ENCODE results near the gene TCF21.

The TCF21 gene

GRCh38 chr6:133871131-133871530 lies 17.8 kb upstream of the TCF21 start:
- H3K9me3 ChIP-seq (ENCODE audit: low read length) = no peaks in the 10 kb centered on the region
- H3K36me3 ChIP-seq (ENCODE audit: insufficient read depth, low read length) = no peaks in the 10 kb centered on the region
- no peaks in the 10 kb centered on the region for H3K4me1 ChIP-seq (ENCODE audit: insufficient read depth, low read length)
- H2AFZ ChIP-seq (ENCODE audit: low read depth, low read length) = no peak overlapping the region
- no peak overlapping the region for H3K4me3 ChIP-seq (ENCODE audit: low read length)
- H3K27me3 ChIP-seq (ENCODE audit: insufficient read depth, low read length) = no peaks in the 10 kb centered on the region

GRCh38 chr6:133873538-133873937 lies 15.4 kb upstream of the TCF21 start:
- Histone ChIP-seq H3K4me3 (ENCODE audit: low read length) (no peak overlapping the region), H3K36me3 (ENCODE audit: insufficient read depth, low read length) (no peaks in the 10 kb centered on the region), H3K9me3 (ENCODE audit: low read length) (no peaks in the 10 kb centered on the region), H3K4me1 (ENCODE audit: insufficient read depth, low read length) (no peaks in the 10 kb centered on the region), H3K27me3 (ENCODE audit: insufficient read depth, low read length) (peaks cover 2% of the 10 kb centered on the region), H2AFZ (ENCODE audit: low read depth, low read length) (no peak overlapping the region)

DNA sequence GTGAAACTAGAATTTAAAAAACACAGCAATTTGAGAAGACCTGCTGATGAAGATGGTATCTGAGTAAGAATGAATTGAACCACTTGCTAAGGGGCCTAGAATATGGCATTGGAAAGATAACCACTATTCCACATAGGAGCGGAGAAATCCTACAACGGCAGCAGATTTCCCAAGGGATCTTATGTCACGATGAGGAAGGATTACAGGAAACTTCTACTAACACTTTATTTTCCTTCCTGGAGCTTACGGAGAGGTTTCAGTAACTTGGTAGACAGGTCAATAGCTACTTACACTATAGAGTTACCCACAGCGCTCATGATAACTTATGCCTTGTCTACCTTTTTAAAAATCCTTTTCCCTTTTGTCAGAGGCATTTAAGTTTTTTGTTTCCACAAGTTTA lies 11.8 kb upstream of the TCF21 start:
- H3K4me1 ChIP-seq (ENCODE audit: insufficient read depth, low read length) = no peaks in the 10 kb centered on the region
- H2AFZ ChIP-seq (ENCODE audit: low read depth, low read length) = no peak overlapping the region
- peaks cover 4% of the 10 kb centered on the region for H3K27me3 ChIP-seq (ENCODE audit: insufficient read depth, low read length)
- no peaks in the 10 kb centered on the region for H3K36me3 ChIP-seq (ENCODE audit: insufficient read depth, low read length)
- H3K4me3 ChIP-seq (ENCODE audit: low read length) = no peak overlapping the region
- H3K9me3 ChIP-seq (ENCODE audit: low read length) = no peaks in the 10 kb centered on the region

- peaks cover 17% of the 10 kb centered on the region for H3K27me3 ChIP-seq (ENCODE audit: insufficient read depth, low read length)
- H3K36me3 ChIP-seq (ENCODE audit: insufficient read depth, low read length) = no peaks in the 10 kb centered on the region
- no peaks in the 10 kb centered on the region for H3K4me1 ChIP-seq (ENCODE audit: insufficient read depth, low read length)
- H3K9me3 ChIP-seq (ENCODE audit: low read length) = no peaks in the 10 kb centered on the region
- no peak overlapping the region for H2AFZ ChIP-seq (ENCODE audit: low read depth, low read length)
- H3K4me3 ChIP-seq (ENCODE audit: low read length) = no peak overlapping the region
Measured at GRCh38 chr6:133880006-133880405, 8.9 kb upstream of the TCF21 start.

GRCh38 chr6:133880896-133881295 lies 8.0 kb upstream of the TCF21 start:
- Histone ChIP-seq H3K36me3 (ENCODE audit: insufficient read depth, low read length) (no peaks in the 10 kb centered on the region), H3K4me1 (ENCODE audit: insufficient read depth, low read length) (no peaks in the 10 kb centered on the region), H3K9me3 (ENCODE audit: low read length) (no peaks in the 10 kb centered on the region), H3K4me3 (ENCODE audit: low read length) (no peak overlapping the region), H3K27me3 (ENCODE audit: insufficient read depth, low read length) (peaks cover 21% of the 10 kb centered on the region), H2AFZ (ENCODE audit: low read depth, low read length) (no peak overlapping the region)

GRCh38 chr6:133886104-133886775 lies 2.7 kb upstream of the TCF21 start:
- peaks cover 3% of the 10 kb centered on the region for H3K9me3 ChIP-seq (ENCODE audit: low read length)
- H2AFZ ChIP-seq (ENCODE audit: low read depth, low read length) = no peak overlapping the region
- no peak overlapping the region for H3K4me3 ChIP-seq (ENCODE audit: low read length)
- no peaks in the 10 kb centered on the region for H3K4me1 ChIP-seq (ENCODE audit: insufficient read depth, low read length)
- H3K27me3 ChIP-seq (ENCODE audit: insufficient read depth, low read length) = peaks cover 68% of the 10 kb centered on the region
- H3K36me3 ChIP-seq (ENCODE audit: insufficient read depth, low read length) = no peaks in the 10 kb centered on the region

GRCh38 chr6:133887156-133887879 lies 1.6 kb upstream of the TCF21 start:
- no peaks in the 10 kb centered on the region for H3K4me1 ChIP-seq (ENCODE audit: insufficient read depth, low read length)
- H3K27me3 ChIP-seq (ENCODE audit: insufficient read depth, low read length) = peaks cover 76% of the 10 kb centered on the region
- H3K36me3 ChIP-seq (ENCODE audit: insufficient read depth, low read length) = no peaks in the 10 kb centered on the region
- H3K9me3 ChIP-seq (ENCODE audit: low read length) = peaks cover 3% of the 10 kb centered on the region
- no peak overlapping the region for H2AFZ ChIP-seq (ENCODE audit: low read depth, low read length)
- H3K4me3 ChIP-seq (ENCODE audit: low read length) = no peak overlapping the region

- Histone ChIP-seq H3K4me3 (ENCODE audit: low read length) (no peak overlapping the region), H3K36me3 (ENCODE audit: insufficient read depth, low read length) (no peaks in the 10 kb centered on the region), H3K27me3 (ENCODE audit: insufficient read depth, low read length) (peaks cover 79% of the 10 kb centered on the region), H3K9me3 (ENCODE audit: low read length) (peaks cover 3% of the 10 kb centered on the region), H2AFZ (ENCODE audit: low read depth, low read length) (no peak overlapping the region), H3K4me1 (ENCODE audit: insufficient read depth, low read length) (no peaks in the 10 kb centered on the region)
Measured at GRCh38 chr6:133887880-133888230, 1.1 kb upstream of the TCF21 start.

- Histone ChIP-seq H3K9me3 (ENCODE audit: low read length) (peaks cover 4% of the 10 kb centered on the region), H2AFZ (ENCODE audit: low read depth, low read length) (no peak overlapping the region), H3K4me3 (ENCODE audit: low read length) (no peak overlapping the region), H3K27me3 (ENCODE audit: insufficient read depth, low read length) (peaks cover 90% of the 10 kb centered on the region), H3K36me3 (ENCODE audit: insufficient read depth, low read length) (no peaks in the 10 kb centered on the region), H3K4me1 (ENCODE audit: insufficient read depth, low read length) (no peaks in the 10 kb centered on the region)
Measured at GRCh38 chr6:133889557-133890403, 867 bp downstream of the TCF21 start.

GRCh38 chr6:133890711-133891148 lies 1.8 kb downstream of the TCF21 start:
- no peak overlapping the region for H3K4me3 ChIP-seq (ENCODE audit: low read length)

DNA sequence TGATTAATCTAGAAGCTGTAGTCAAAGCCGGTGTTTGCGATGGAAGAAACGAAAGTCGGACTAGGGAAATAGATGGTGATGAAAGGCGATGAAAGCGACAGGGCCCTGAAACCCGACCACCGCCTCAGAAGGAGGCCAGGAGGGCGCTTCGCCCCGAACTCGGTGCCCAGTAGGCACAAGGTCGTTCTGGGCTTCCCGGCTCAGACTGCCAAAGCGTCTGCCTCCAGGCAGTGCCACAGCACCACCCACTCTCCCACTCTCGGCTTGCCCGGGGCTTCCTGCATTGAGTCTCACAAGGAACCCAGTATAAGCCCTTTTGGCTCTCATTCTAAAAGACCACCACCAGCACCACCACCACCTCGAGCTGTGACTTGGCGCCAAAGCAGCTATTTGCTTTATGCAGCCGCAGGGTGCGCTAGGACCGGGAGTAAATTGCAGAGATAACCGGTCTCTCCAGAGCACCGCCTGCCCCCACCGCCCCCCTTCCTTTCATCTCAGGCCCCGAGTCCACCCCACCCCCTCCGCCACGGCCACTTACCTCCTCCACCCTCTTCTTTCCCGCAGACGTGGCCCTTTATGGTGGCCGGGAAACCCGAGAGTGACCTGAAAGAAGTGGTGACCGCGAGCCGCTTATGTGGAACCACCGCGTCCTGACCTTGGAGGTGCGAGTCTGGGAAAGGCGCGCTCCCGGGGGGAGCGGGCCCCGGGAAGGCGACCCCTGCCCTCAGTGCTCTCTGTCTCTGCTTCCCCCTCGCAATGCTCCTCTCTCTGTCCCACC lies 2.4 kb downstream of the TCF21 start:
- H3K4me3 ChIP-seq (ENCODE audit: low read length) = no peak overlapping the region
- no peaks in the 10 kb centered on the region for H3K36me3 ChIP-seq (ENCODE audit: insufficient read depth, low read length)
- H3K4me1 ChIP-seq (ENCODE audit: insufficient read depth, low read length) = peaks cover 6% of the 10 kb centered on the region
- H3K9me3 ChIP-seq (ENCODE audit: low read length) = peaks cover 4% of the 10 kb centered on the region
- no peak overlapping the region for H2AFZ ChIP-seq (ENCODE audit: low read depth, low read length)
- peaks cover 95% of the 10 kb centered on the region for H3K27me3 ChIP-seq (ENCODE audit: insufficient read depth, low read length)

More at GRCh38 chr6:133890711-133891148, 1.8 kb downstream of the TCF21 start:
- Histone ChIP-seq H2AFZ (ENCODE audit: low read depth, low read length) (no peak overlapping the region), H3K9me3 (ENCODE audit: low read length) (peaks cover 4% of the 10 kb centered on the region), H3K4me1 (ENCODE audit: insufficient read depth, low read length) (peaks cover 3% of the 10 kb centered on the region), H3K27me3 (ENCODE audit: insufficient read depth, low read length) (peaks cover 95% of the 10 kb centered on the region), H3K36me3 (ENCODE audit: insufficient read depth, low read length) (no peaks in the 10 kb centered on the region)

- Histone ChIP-seq H3K36me3 (ENCODE audit: insufficient read depth, low read length) (no peaks in the 10 kb centered on the region), H3K27me3 (ENCODE audit: insufficient read depth, low read length) (peaks cover 96% of the 10 kb centered on the region), H3K4me1 (ENCODE audit: insufficient read depth, low read length) (peaks cover 6% of the 10 kb centered on the region), H3K9me3 (ENCODE audit: low read length) (peaks cover 4% of the 10 kb centered on the region), H3K4me3 (ENCODE audit: low read length) (no peak overlapping the region), H2AFZ (ENCODE audit: low read depth, low read length) (no peak overlapping the region)
Measured at GRCh38 chr6:133891927-133892812, 3.3 kb downstream of the TCF21 start.
